NCI-H2196 treated with DMSO at 0.1 percent for 48 hours (cell line): ENCODE data around the gene IL10RA.
"Not testable (repeated sequence)": the region's sequence is repeated elsewhere in the genome, so short reads cannot be mapped to it uniquely, and the experiment has no call there.

Experiments
- DNase-seq: peaks from one replicate; lab custom pipeline; 2025; ENCODE audit not compliant: unreplicated experiment; lab: John Stamatoyannopoulos, UW

IL10RA gene

DNA sequence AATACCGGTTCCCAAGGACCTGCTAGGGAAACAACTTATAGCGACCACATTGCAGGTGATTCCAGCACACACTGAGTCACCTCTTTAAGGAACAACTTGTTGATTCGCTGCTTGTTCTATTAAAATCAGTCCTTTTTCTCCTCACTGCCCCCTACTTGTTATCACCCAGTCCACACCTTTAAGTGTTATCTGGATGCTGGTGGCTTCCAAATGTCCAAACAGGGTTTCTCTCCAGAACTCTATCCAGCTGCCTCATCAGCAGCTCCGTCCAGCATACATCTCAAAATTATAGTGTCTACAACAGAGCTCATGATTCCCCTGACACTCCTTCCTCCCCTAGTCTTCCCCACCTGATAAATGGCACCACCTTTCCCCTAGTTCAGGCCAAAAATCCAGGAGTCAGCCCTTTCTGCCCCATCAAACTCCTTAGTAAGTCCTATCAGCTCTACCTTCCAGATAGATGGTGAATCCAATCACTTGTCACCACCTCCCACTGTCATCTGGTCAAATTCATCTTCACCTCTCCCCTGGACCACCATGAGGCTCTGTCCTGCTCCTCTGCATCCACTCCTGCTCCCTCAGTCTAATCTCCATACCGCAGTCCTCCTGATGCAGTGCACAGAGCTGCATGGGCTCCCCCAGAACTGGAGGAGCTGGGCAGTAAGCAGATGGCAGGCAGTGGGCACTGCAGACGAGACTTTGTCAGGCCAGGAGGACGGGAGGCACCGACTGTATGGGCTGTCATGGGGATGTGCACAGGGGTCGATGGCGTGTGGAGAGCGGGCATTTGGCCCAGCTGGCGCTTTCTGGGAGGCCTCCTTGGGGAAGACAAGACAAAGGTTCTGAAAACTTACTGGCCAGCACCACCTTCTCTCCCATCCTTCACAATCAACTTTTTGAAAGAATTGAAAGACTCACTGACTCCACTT, 19.3 kb downstream of the IL10RA start:
- no peak for DNase-seq

DNA sequence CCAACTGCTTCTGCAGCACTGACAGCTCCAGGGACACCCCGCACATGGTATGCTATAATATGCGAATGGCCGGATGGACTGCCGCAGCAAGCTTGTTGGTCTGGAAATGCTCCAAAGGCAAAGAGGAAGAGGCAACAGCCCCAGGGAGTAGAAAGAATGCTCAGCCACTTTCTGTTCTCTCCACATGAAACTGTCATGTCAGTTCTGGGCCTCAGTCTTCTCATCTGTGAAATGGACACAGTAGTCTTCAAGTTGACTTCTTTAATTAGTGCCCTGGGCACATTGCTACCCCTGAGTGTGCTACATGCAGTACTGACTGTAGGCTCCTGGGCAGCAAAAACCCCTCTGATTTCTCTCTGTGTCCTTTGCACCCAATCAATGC, 19.9 kb downstream of the IL10RA start:
- DNase-seq: no peak

DNA sequence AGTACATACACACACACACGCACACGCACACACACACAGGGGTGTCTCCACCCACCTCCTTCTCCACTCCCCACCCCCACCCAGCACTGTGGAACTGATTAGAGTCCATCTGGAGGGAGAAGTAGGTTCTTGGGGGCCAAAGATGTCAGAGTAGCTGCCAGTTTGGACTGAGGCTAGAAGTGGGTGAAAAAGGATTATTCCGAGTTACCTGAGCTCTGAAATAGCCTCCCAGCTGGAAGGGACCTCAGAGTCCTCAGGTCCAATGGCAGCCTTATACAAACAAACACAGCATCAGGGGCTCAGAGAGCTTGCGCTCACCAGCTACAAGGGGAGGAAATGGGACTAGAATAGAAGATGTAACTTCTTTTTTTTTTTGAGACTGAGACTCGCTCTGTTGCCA, 20.8 kb downstream of the IL10RA start:
- DNase-seq: no peak

DNA sequence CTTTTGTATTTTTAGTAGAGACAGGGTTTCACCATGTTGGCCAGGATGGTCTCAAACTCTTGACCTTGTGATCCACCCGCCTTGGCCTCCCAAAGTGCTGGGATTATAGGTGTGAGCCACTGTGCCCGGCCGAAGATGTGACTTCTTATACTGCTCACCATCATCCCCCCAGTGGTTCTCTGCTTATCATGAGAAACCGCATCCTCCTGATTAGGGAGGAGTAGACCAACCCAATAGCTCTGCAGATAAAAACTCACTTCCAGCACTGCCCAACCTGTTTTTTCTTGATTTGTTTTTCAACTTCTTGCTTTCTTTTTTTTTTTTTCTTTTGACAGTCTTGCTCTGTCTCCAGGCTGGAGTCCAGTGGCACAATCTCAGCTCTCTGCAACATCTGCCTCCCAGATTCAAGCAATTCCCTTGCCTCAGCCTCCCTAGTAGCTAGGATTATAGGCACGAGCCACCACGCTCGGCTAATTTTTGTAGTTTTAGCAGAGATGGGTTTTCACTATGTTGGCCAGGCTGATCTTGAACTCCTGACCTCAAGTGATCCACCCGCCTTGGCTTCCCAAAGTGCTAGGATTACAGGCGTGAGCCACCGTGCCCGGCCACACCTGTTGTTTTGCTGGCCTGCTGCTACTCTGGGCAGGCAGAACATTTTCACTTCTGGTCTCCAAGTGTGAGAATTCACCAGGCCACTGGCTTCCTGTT, 21.5 kb downstream of the IL10RA start:
- not testable (repeated sequence) for DNase-seq

DNA sequence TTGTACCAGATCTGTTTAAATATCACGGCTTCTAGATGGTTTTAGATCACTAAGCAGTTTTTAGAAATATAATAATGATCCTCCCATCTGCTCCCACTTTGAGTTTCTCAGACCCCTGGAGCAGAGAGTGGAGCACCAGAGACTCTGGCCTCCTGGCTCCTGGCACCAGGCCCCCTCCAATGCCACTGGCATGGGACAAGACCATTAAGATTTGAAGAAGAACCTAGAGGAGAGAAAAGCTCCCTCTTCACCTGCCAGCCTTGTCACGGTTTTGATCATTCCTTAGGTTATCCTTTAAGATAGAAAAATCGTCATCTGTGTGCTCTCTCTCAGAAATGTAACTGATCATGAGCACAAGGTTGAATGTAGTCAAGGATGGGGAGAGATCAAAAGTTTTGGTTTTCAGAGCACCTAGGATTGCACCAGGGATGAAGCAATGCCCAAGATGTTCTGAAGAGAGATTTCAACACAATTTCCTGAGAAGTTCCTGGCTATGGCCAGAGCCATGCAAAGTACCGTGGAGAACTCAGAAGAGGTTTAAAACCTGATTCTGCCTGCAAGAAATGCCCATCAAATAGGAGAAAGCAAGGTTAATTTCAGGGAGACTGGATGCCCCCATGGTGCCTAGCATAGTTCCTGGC, 22.2 kb downstream of the IL10RA start:
- DNase-seq: no peak

DNA sequence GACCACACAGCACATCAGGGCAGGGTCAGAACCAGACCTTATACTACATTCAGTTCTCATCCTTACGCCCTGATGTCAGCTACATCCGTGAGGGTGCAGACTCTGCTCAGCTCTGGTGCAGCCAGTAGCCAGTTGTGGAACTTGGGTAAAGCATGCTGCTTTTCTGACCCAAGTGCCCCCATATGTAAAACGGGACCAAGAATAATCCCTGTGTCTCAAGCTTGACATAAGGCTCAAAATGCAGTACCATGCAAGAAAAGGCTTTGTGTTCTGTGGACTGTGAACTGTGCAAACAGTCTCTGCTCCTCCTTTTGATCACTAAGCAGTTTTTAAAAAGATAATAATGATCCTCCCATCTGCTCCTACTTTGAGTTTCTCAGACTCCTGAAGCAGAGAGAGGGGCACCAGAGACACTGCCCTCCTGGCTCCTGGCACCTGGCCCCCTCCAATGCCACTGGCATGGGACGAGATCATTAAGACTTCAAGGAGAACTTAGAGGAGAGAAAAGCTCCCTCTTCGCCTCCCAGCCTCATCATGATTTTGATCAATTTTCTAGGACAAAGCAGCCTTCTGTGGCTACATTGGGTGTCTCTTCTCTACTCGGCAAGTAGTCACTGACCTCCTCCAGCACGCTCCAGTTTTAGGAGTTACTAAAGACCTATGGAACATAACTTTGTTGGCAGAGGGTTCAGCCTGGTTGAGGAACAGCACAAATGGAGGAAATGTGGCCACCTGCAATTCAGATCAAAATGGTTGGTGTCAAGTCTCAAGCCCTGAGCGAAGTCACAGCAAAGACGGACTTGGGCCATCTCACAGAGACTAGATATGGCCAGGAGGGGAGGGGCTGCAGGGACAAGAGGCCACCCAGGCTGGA, 23.9 kb downstream of the IL10RA start:
- no peak for DNase-seq

DNA sequence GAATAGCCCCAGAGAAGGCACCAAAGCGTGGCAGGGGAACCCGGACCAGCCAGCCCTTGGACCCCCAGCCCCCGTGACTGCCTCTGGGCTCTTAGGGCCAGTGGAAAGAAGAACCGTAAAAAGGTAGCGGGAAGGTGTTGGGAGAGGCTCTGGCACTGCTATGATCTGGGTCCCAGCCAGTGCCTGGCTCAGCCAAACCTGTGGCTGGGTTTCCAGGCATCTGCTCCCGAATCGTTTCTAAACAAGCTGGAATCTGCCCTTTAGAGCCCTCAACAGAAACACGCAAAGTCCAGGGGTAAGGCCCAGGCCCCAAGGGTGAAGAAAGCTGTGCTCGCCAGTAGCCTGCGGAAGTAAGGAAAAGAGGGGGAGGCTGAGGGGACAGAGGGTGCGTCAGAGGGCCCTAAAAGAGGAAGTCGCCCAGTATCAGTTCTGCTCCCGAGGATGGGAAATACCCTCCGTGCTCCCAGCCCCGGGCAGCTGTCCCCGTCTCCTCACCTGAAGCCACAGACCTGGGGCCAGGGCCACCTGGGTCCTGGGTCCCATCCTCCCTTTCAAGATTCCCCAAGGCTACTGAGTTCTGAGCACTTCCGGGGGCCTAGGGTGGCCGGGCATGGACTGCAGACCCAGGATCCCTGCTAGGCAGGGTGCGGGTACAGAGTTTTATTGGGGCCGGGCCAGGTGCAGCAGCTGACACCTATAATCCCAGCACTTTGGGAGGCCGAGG, 24.7 kb downstream of the IL10RA start:
- DNase-seq: no peak

DNA sequence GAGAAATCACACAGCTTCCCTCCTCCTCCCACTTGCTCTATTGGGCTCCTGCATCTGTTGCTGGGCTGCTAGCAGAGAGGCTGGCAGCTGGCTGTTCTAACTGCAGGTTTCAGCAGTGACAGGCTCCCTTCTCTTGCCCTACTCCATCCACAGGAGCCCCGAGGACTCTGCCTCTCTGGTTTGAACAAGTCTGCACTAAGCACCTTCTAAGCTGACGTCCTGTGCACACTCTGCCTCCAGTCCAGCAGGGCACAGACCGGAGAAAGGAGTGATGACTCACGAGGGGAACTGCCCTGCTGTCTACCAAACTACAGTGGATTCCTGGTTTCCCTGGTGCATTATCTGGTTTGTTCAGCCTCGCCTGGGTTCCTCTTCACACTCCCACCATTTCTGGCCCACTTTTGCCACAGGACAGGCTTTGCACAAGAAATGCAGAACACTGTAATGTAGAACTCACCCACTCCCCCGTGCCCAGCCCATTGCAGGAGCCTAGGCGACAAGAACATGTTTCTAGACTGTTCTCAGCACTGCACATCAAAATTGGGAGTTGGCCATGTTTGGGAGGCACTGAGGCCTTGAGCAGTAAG, 26.0 kb downstream of the IL10RA start:
- no peak for DNase-seq

DNA sequence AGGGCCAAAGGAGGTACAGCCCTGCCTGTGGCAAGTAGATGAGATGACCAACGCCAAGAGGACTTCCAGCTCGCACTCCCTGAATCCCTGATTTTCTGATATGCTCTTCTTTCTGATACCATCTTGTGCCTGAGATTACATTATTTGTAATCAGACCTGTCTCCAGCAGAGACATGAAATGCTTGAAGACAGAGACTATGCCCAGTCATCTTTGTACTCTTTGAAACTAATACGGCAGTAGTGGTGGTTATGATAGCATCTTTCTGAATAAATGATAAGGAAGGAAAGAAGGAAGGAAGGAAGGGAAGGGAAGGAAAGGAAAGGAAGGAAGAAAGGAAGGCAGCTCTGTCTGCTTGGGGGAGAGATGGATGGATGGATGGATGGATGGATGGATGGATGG, 27.8 kb downstream of the IL10RA start:
- no peak for DNase-seq

DNA sequence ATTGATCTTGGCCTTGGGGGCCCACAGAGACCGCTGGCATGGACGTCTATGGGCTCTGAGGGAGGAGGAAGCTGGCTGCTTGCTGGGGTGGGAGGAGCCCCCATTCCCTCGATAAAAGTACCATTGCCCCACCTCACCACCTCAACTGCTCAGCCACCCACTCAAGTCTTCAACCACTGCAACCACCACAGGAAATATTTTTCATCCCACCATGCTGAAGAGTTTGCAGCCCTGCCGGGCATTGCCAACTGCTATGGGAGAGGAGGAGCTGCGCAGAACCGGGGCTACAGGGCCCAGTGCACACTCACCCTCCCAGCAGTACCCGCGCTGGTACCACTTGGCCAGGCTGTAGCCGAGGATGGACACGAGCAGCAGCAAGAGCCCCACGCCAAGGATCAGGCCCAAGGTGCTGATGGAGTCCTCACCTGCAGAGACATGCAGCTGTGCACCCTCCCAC, 29.2 kb downstream of the IL10RA start:
- no peak for DNase-seq

DNA sequence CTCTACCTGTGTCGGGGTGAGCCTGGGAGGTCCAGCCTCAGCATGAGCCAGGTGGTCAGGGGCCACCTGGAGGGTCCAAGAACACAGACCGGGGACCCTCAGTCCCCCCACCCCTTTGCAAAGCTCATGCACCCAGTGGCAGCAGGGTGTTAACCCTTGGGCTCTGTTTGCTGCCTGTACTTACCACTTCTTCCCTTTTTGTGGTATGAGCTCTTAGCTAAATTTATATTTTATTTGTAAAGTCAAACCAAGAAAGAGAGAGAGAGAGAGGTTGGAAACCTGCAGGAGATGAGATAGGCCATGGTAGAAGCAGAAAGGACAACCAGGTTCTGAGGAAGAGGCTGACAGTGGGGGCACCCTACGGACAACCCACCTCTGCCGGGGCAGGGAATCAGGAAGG, 29.9 kb downstream of the IL10RA start:
- DNase-seq: no peak

DNA sequence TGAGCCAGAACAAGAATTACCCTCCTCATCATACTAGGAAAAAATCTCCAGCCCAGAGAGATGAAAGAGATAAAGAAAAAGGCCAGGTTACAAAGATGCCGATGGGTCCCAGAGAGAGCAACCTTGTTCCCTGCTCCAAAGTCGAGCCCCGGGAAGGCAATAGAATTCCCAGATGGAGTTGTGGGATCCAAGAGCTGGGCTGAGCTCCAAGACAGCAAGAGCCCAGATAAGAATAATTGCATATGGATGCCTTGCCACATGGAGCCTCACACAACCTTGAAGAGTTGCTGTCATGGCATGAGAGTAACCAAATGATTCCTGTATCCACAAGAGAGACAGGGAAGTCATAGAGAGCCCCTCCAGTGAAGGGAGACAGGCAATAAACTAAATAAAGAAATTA, 30.9 kb downstream of the IL10RA start:
- no peak for DNase-seq

DNA sequence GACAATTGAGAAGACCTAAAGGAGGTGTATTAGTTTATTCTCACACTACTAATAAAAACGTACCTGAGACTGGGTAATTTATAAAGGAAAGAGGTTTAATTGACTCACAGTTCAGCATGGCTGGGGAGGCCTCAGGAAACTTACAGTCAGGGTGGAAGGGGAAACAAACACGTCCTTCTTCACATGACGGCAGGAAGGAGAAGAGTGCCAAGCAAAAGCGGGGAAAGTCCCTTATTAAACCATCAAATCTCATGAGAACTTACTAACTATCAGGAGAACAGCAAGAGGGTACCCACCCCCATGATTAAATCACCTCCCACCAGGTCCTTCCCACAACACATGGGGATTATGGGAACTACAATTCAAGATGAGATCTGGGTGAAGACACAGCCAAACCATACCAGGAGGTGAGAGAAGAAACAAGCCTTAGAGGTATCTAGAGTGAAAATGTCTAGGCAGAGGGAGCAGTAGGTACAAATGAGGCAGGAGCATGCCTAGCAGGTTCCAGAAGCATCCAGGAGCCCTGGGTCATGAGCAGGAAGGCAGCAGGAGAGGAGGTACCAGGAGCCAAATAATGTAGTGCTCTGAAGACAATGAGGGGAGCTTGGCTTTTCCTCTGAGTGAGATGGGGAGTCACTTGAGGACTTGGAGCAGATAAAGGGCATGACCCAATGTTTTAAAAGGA, 31.6 kb downstream of the IL10RA start:
- DNase-seq: no peak

DNA sequence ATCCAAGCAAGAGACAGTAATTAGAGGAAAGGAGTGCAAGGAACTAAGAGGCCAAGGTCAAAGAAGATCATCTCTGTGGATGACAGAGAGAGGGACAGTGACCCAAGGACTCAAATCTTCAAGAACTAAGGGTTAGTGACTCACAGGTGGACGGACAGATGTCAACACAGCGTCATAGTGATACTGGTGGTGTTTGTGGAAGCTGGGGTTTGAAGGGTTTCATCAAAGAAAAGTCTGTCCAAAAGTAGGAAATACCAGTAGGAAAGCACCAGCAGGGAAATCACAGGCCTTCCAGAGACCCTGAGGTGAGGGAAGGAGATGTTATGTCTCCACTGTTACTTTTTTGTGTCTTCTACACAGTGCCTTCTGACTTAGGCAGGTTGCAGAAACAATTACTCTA, 32.2 kb downstream of the IL10RA start:
- no peak for DNase-seq

DNA sequence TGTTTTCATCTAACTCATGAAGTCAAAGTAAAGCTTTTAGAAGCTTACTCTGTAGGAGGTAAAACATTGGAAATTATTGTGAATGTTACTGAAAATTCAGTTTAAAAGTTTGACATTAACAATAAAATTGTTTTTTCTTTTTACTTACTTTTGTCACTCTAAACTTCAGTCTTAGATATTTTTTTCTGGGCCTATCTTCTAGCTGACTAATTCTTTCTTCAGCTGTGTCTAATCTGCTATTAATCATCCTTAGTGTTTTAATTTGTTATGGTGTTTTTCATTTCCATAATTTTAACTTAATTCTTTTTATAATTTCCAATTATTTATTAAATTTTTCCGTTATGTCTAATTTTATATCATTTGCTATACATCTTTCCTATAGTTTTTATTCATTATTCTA, 35.0 kb downstream of the IL10RA start:
- no peak for DNase-seq

DNA sequence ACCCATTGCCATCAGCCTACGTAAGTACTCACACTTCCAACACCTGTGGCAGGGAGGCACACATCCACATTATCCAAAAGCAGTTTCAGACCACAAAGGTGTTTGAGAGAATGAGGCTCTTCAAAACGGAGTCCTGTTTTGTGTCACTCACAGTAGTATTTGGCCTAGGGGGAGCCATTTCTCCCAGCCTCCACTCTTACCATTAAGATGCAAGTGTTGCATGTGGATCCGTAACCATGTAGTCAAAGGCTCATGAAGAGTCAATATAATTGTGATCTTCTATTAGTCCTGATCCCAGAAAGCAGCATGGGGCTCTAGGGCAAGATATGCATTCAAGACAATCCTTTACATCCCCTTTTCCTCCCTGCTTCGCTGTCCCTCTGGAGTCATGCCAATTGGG, 41.5 kb downstream of the IL10RA start:
- no peak for DNase-seq

DNA sequence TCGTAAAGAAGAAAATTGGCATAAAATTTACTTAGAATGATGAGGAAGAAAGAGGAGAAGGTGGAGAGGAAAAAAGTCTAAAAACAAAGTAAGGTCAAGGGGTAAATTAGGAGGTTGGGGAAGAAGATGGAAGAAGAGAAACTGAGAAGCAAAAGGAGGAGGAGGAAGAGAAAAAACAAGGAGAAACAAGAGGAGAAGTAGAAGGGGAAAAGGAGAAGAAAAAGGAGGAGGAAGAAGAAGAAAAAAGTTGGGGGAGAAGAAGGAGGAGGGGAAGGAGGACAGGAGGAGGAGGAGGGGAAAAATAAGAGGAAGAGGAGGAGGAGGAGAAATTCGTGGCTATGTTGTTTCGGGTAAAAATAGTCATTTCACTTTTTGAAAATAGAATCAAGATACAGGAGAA, 42.4 kb downstream of the IL10RA start:
- no peak for DNase-seq

DNA sequence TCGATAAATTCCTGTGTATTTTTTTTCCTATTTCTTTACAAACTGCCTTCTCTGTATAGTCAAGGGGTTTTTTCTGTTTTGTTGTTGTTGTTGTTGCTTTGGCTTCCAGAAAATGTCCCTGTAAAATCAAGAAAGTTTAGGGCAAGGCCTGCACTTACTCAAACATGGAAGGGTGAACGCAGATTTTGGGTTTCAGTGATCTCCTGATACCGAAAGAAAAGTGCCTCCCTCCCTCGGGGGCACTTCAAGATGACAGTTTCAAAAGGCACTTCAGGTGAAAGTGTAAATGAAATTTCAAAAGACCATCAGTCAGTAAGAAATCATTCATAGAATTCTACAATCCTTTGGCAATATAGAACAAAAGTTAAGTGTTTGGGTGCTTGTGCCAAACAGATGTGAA, 47.2 kb downstream of the IL10RA start:
- no peak for DNase-seq

DNA sequence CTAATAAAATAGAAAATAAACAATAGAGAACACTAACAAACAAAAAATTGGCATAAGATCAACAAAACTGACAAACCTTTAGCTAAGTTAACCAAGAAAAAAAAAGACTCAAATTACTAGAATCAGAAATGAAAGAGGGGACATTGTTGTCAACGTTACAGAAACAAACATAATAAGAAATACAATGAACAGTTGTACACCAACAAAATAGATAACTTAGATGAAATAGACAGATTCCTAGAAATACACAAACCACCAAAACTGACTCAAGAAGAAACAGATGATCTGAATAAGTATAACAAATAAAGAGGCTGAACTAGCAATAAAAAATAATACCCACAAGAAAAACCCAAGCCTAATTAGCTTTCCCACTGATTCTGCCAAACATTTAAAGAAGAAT, 55.9 kb downstream of the IL10RA start:
- no peak for DNase-seq
